Esophagus squamous epithelium (tissue), 5 donors: ENCODE data around the gene EFS. TPM values are rescaled to one million over a fixed set of nuclear protein-coding genes. Genes with fewer than 3 reads are reported as not detected.
A peak's percentile ranks its signal among the peaks of the same experiment; 100 is the strongest.
"Not testable (repeated sequence)": the region's sequence is repeated elsewhere in the genome, so short reads cannot be mapped to it uniquely, and the experiment has no call there.

Experiments
- DNase-seq: peaks from one replicate; lab custom pipeline; 2025; lab: John Stamatoyannopoulos, UW
- H3K27ac ChIP-seq, 4 donors: fragments of 200-600 bp; sonication (generic); one replicate each; pipeline ENCODE4 v1.5.1; 2016 to 2019; ENCODE audit warnings: mild to moderate bottlenecking in 1 of 4
- H3K27me3 ChIP-seq, 4 donors: fragments of 200-600 bp; sonication (generic); 1 replicate in 3 of 4; 2 replicates in 1 of 4; pipeline versions ENCODE4 v1.5.1 to v1.6.0; 2017 to 2021; ENCODE audit warnings: antibody characterized with exemption in 1 of 4
- H3K36me3 ChIP-seq, 3 donors: fragments of 200-600 bp; sonication (generic); one replicate each; pipeline ENCODE4 v1.5.1; 2016 to 2019
- H3K4me1 ChIP-seq, 3 donors: fragments of 200-600 bp; sonication (generic); one replicate each; pipeline ENCODE4 v1.5.1; 2017 to 2019
- H3K4me3 ChIP-seq, 4 donors: fragments of 200-600 bp; sonication (generic); 1 replicate in 3 of 4; 2 replicates in 1 of 4; pipeline ENCODE4 v1.5.1; 2016 to 2019; ENCODE audit warnings: mild to moderate bottlenecking in 2 of 4, moderate library complexity in 1 of 4
- H3K9me3 ChIP-seq, 3 donors: fragments of 200-600 bp; sonication (generic); one replicate each; pipeline ENCODE4 v1.5.1; 2016 to 2019
- POLR2A ChIP-seq, 4 donors: fragments of 450-650 bp; IDR thresholded peaks; one replicate each; pipeline ENCODE4 v1.6.1; 2017; ENCODE audit warnings: antibody characterized with exemption in 4 of 4, mild to moderate bottlenecking in 4 of 4, moderate library complexity in 3 of 4
- WGBS, 2 donors: methylation state at CpG; one replicate each; pipeline ENCODE4 v1.1.5; 2018; 5-methylcytosine and 5-hydroxymethylcytosine counted together
- intact Hi-C: fragments of 100-400 bp; cut with DNase I; formaldehyde crosslinking; loops from one replicate; pipeline ENCODE4 v1.15.0; 2022
- total RNA-seq, 4 donors: library from RNA; depleted of rRNA; stranded (reverse); fragments of >200 nt; gene quantifications; one replicate each; pipeline ENCODE4 v1.1.0, GENCODE V29; 2016
- TF ChIP-seq, protein P1 (sequence below), 6 experiments: fragments of 450-650 bp in 4 of 6; fragments of 200-600 bp in 2 of 6; sonication (generic) in 2 of 6; IDR thresholded peaks; one replicate each; pipeline ENCODE4 v1.5.1; 2016 to 2019; ENCODE audit warnings: antibody characterized with exemption in 6 of 6, mild to moderate bottlenecking in 4 of 6, moderate library complexity in 4 of 6
- donor health status: DM: yes; HTN: yes; CAD: no.

The EFS gene
- total RNA-seq, 4 donors from 2014 or later, result 17.8 to 34.4 (median 20.9) TPM

- intact Hi-C loops, result no loop called here
- no peak for DNase-seq
- H3K36me3 ChIP-seq, result no peaks in the 10 kb centered on the region
Measured at GRCh38 chr14:23335623-23336022, 29.3 kb downstream of the EFS start.

DNA sequence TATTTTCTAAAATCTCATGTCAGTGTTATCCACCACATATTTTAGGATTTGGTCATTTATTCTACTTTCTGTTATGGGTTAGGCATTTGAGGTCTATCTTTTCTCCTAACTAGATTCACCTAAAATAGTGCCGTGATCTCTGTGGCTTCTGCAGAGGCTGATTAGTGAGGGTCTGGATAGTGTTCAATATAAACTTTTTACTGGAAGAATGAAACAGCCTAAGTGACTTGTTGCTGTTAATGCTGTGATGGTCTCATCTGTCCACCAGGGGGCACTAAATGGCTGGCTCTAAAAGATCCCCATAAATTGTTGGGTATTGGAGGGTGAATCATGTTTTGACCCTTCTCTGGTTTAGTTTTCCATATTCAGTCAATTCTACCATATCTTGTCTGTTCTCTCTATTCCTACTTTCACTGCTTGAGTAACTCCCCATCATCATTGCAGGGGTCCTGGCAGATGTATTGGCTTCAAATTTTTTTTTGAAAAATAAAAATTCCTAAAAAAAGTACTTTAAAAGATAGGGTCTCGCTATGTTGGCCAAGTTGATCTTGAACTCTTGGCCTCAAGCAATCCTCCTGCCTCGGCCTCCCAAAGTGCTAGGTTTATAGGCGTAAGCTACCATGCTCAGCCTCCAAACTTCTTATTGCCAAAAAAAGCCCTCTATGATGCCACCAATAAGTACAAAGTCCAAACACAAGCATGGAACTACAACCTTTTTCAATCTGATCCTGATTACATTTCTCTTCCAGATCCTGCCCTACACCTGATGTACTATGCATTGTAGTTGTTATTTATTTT lies 36.8 kb downstream of the EFS start:
- H3K27ac ChIP-seq, result no peak overlapping the region
- H3K27me3 ChIP-seq, result no peaks in the 10 kb centered on the region
- H3K9me3 ChIP-seq, result no peaks in the 10 kb centered on the region
- peaks cover 0 to 34% (median 16%) of the 10 kb centered on the region in 3 donors for H3K36me3 ChIP-seq
- no peak overlapping the region for H3K4me3 ChIP-seq
- DNase-seq, result no peak
- TF ChIP-seq, protein P1, sequence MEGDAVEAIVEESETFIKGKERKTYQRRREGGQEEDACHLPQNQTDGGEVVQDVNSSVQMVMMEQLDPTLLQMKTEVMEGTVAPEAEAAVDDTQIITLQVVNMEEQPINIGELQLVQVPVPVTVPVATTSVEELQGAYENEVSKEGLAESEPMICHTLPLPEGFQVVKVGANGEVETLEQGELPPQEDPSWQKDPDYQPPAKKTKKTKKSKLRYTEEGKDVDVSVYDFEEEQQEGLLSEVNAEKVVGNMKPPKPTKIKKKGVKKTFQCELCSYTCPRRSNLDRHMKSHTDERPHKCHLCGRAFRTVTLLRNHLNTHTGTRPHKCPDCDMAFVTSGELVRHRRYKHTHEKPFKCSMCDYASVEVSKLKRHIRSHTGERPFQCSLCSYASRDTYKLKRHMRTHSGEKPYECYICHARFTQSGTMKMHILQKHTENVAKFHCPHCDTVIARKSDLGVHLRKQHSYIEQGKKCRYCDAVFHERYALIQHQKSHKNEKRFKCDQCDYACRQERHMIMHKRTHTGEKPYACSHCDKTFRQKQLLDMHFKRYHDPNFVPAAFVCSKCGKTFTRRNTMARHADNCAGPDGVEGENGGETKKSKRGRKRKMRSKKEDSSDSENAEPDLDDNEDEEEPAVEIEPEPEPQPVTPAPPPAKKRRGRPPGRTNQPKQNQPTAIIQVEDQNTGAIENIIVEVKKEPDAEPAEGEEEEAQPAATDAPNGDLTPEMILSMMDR (IDR thresholded peaks at IDR 0.05), result peak; percentile 70 to 92 (median 88)
- TF ChIP-seq POLR2A (IDR thresholded peaks at IDR 0.05), result no peak
- H3K4me1 ChIP-seq, result peaks cover under 1 to 21% (median 4%) of the 10 kb centered on the region in 3 donors
- 37 to 43% methylated on average over 4 of the region's 4 CpGs for WGBS, 2 donors
- intact Hi-C loops, result loop anchor here (2.0 kb wide), 1 partner anchor 53 kb away; no protein-coding TSS in a partner anchor

More at GRCh38 chr14:23335623-23336022, 29.3 kb downstream of the EFS start:
- no peaks in the 10 kb centered on the region for H3K4me1 ChIP-seq
- H3K4me3 ChIP-seq, result no peak overlapping the region
- 75 to 89% methylated on average over 4 to 5 of the region's 5 CpGs for WGBS, 2 donors
- TF ChIP-seq, protein P1 (IDR thresholded peaks at IDR 0.05), result no peak
- no peak for TF ChIP-seq POLR2A (IDR thresholded peaks at IDR 0.05)
- H3K27ac ChIP-seq, result no peak overlapping the region
- no peaks in the 10 kb centered on the region for H3K9me3 ChIP-seq
- peaks cover 0 to 9% (median 0%) of the 10 kb centered on the region in 4 donors for H3K27me3 ChIP-seq

DNA sequence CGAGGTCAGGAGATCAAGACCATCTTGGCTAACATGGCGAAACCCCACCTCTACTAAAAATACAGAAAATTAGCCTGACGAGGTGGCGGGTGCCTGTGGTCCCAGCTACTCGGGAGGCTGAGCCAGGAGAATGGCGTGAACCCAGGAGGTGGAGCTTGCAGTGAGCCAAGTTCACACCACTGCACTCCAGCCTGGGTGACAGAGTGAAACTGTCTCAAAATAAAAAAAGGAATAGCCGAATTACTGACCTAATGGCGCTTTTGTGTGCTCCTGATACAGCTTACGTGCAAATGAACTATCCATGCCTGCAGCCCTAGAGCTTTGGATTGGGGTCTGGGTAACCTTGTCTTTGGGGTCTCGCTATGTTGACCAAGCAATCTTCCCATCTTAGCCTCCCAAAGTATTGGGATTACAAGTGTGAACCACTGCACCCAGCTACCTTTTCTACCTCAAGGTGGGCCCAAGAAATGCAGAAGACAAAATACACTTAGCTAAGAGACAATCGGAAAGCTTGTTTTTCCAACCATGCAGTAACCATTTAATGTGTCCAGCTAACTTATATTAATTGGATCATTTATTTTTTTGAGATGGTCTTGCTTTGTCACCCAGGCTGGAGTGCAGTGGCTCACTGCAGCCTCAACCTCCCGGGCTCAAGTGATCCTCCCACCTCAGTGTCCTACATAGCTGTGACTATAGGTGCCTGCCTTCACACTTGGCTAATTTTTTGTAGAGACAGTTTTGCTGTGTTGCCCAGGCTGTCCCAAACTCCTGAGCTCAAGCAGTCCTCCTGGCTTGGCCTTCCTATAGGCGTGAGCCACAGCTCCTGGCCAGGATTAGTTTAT lies 38.3 kb downstream of the EFS start:
- H3K4me3 ChIP-seq, result no peak overlapping the region
- H3K9me3 ChIP-seq, result no peaks in the 10 kb centered on the region
- peaks cover 10 to 33% (median 11%) of the 10 kb centered on the region in 3 donors for H3K4me1 ChIP-seq
- intact Hi-C loops, result loop anchor here (2.0 kb wide), 1 partner anchor 54 kb away; no protein-coding TSS in a partner anchor
- peaks cover 0 to 38% (median 16%) of the 10 kb centered on the region in 3 donors for H3K36me3 ChIP-seq
- H3K27ac ChIP-seq, result no peak overlapping the region
- TF ChIP-seq POLR2A (IDR thresholded peaks at IDR 0.05), result no peak
- TF ChIP-seq, protein P1 (IDR thresholded peaks at IDR 0.05), result no peak
- H3K27me3 ChIP-seq, result no peaks in the 10 kb centered on the region
- no peak for DNase-seq
- WGBS, 2 donors, result 72 to 73% methylated on average over 13 of the region's 13 CpGs

- DNase-seq, H3K27me3 ChIP-seq, H3K27ac ChIP-seq, H3K9me3 ChIP-seq, H3K4me3 ChIP-seq: not testable (repeated sequence)
- Histone ChIP-seq H3K4me1 (peaks cover 10 to 33% (median 11%) of the 10 kb centered on the region in 3 donors), H3K36me3 (peaks cover 0 to 38% (median 16%) of the 10 kb centered on the region in 3 donors)
- whole genome bisulfite sequencing, 2 donors, result 91 to 93% methylated on average over 5 of the region's 5 CpGs
- intact Hi-C loops, result loop anchor here (2.0 kb wide), 1 partner anchor 55 kb away; no protein-coding TSS in a partner anchor
Measured at GRCh38 chr14:23325746-23326145, 39.2 kb downstream of the EFS start.

GRCh38 chr14:23324993-23325392 lies 40.0 kb downstream of the EFS start:
- intact Hi-C loops, result no loop called here
- Histone ChIP-seq H3K9me3 (no peaks in the 10 kb centered on the region), H3K4me1 (peaks cover 15 to 41% (median 16%) of the 10 kb centered on the region in 3 donors), H3K27me3 (no peaks in the 10 kb centered on the region), H3K4me3 (no peak overlapping the region), H3K27ac (no peak overlapping the region), H3K36me3 (peaks cover 0 to 39% (median 16%) of the 10 kb centered on the region in 3 donors)
- TF ChIP-seq, protein P1 (IDR thresholded peaks at IDR 0.05), result no peak
- TF ChIP-seq POLR2A (IDR thresholded peaks at IDR 0.05), result no peak
- DNase-seq, result no peak
- 84 to 89% methylated on average over 4 to 6 of the region's 7 CpGs for WGBS, 2 donors
